Measurements from ENCODE around the gene REST.

DNA sequence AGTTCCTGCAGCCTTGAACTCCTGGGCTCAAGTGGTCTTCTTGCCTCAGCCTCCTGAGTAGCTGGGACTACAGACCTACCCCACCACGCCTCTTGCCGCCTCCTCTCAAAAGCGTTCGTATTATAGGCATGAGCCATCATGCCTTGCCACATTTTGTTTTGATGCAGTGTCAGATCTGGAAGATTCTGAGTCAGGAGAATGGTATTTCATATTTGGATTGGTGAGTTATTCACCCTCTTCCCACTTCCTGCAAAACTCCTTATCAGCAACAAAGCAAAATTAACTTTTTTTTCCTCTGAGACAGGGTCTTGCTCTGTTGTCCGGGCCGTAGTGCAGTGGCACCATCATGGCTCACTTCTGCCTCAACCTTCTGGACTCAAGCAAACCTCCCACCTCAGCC, 29.6 kb downstream of the REST start:
- no peak for TF ChIP-seq POLR2A (IDR thresholded peaks at IDR 0.05; ENCODE audit: low read length)
- no peak for TF ChIP-seq GATA1 (IDR thresholded peaks at IDR 0.05; ENCODE audit: low read depth, low read length)

All from erythroblast (primary cell).